CD4-positive, alpha-beta T cell (primary cell): ENCODE measurements around the gene ODC1. TPM values are rescaled to one million over a fixed set of nuclear protein-coding genes. Genes with fewer than 3 reads are reported as not detected.

Experiments used
- ATAC-seq: fragments of 200-7000 bp; cut with Tn5 transposase; one replicate; pipeline ENCODE4 v1.10.0; 2022; ENCODE audit warnings: mild to moderate bottlenecking; ENCODE audit not compliant: poor library complexity
- CTCF ChIA-PET: fragments of 350-600 bp; sonication (Branson Sonifier 250); formaldehyde crosslinking; loops from one replicate; lab custom pipeline; 2021; ENCODE audit warnings: antibody characterized with exemption, inconsistent platforms; lab: Charles Lee
- POLR2A ChIA-PET: fragments of 350-600 bp; sonication (Branson Sonifier 250); formaldehyde crosslinking; loops from one replicate; lab custom pipeline; 2021; ENCODE audit warnings: antibody characterized with exemption, inconsistent platforms; lab: Charles Lee
- DNase-seq, 14 experiments: peaks; one replicate each; pipeline ENCODE4 v3.0.0-alpha.2; 2013 to 2020; ENCODE audit warnings: mixed read lengths in 2 of 14
- H3K27ac ChIP-seq, 2 donors: one replicate each; pipeline versions ENCODE4 v1.5.1 to v1.7.0; 2013; ENCODE audit warnings: low read length in 2 of 2, low read depth in 1 of 2, mild to moderate bottlenecking in 1 of 2
- H3K27me3 ChIP-seq, 2 experiments: 1 replicate in 1 of 2; 2 replicates in 1 of 2; pipeline versions ENCODE4 v1.6.1 to v1.7.0; 2013; ENCODE audit warnings: low read length in 2 of 2, control low read depth in 1 of 2, mild to moderate bottlenecking in 1 of 2, moderate library complexity in 1 of 2; ENCODE audit not compliant: insufficient read depth in 2 of 2, control insufficient read depth in 1 of 2
- H3K36me3 ChIP-seq: one replicate; pipeline ENCODE4 v1.6.1; 2013; ENCODE audit warnings: low read length, control low read depth; ENCODE audit not compliant: insufficient read depth
- H3K4me1 ChIP-seq: one replicate; pipeline ENCODE4 v1.6.1; 2013; ENCODE audit warnings: low read length, control low read depth; ENCODE audit not compliant: insufficient read depth
- H3K4me3 ChIP-seq: one replicate; pipeline ENCODE4 v1.5.1; 2013; ENCODE audit warnings: mild to moderate bottlenecking, low read length, moderate library complexity
- H3K9me3 ChIP-seq, 2 experiments: 1 replicate in 1 of 2; 2 replicates in 1 of 2; pipeline versions ENCODE4 v1.6.1 to v1.7.0; 2013; ENCODE audit warnings: low read length in 2 of 2, mild to moderate bottlenecking in 2 of 2, control low read depth in 1 of 2, moderate library complexity in 1 of 2; ENCODE audit not compliant: control insufficient read depth in 1 of 2, insufficient read depth in 1 of 2
- H3K27ac Mint-ChIP-seq: one replicate; pipeline ENCODE4 v1.8.0; 2020; ENCODE audit warnings: mixed read lengths
- H3K27me3 Mint-ChIP-seq: one replicate; pipeline ENCODE4 v1.8.0; 2021; ENCODE audit warnings: mixed read lengths
- H3K36me3 Mint-ChIP-seq: one replicate; pipeline ENCODE4 v1.8.0; 2021; ENCODE audit warnings: low read depth, mixed read lengths
- H3K4me1 Mint-ChIP-seq: one replicate; pipeline ENCODE4 v1.8.0; 2021; ENCODE audit warnings: low read depth, mixed read lengths
- H3K4me3 Mint-ChIP-seq: one replicate; pipeline ENCODE4 v1.8.0; 2020; ENCODE audit warnings: mild to moderate bottlenecking, mixed read lengths
- H3K9me3 Mint-ChIP-seq: one replicate; pipeline ENCODE4 v1.8.0; 2020; ENCODE audit warnings: mixed read lengths
- CTCF ChIP-seq: fragments of 200-600 bp; IDR thresholded peaks from one replicate; pipeline ENCODE4 v1.8.0; 2022; ENCODE audit warnings: antibody characterized with exemption, mild to moderate bottlenecking
- intact Hi-C, 2 experiments: fragments of 100-400 bp; cut with DNase I in 1 of 2; cut with micrococcal nuclease in 1 of 2; formaldehyde crosslinking; loops; one replicate each; pipeline versions ENCODE4 v1.15.1 to v1.9.0; 2023 to 2025; cut with DNase I, micrococcal nuclease
- total RNA-seq, 174 experiments: library from RNA in 2 of 174; stranded (reverse) in 2 of 174; gene quantifications; one replicate each; pipeline ENCODE4 v1.2.3 and lab custom pipeline; 2021 to 2026

Gene ODC1
- total RNA-seq, 2 experiments from 2014 or later: 162 to 164 TPM

DNA sequence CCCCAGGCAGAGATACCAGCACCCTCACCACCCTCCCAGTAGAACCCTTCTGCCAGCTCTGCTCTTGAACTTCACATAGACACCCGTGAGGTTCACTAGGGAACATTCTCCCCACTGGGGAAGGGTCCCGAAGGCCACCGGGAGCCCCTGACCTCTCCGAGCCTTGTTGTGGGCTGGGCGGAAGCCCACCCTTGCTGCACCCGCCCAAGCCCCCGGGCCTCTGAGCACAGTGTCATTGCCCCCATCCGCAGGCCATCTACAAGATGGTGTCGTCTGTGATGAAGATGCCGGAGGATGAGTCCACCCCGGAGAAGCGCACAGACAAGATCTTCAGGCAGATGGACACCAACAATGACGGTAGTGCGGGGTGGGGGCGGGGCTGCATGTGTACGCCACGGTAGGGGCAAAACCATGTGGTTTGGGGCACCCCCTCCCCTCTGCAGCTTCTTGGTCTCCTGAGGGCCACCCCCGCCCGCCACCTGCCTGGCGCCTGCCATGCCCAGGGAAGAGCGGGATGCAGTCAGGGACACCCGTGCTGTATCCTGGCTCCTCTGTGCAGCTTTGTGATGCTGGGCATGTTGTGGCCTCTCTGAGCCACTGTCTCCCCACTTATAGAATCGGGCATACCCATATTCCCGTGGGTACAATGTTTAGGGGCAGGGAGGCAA, 25.3 kb downstream of the ODC1 start:
- Mint-ChIP-seq H3K36me3 (peaks cover 78% of the 10 kb centered on the region), H3K4me3 (no peak overlapping the region), H3K9me3 (no peaks in the 10 kb centered on the region), H3K27me3 (no peaks in the 10 kb centered on the region), H3K4me1 (no peaks in the 10 kb centered on the region), H3K27ac (no peak overlapping the region)
- Histone ChIP-seq H3K36me3 (peaks cover 76% of the 10 kb centered on the region), H3K4me1 (no peaks in the 10 kb centered on the region), H3K27ac (no peak overlapping the region), H3K27me3 (no peaks in the 10 kb centered on the region), H3K4me3 (no peak overlapping the region), H3K9me3 (no peaks in the 10 kb centered on the region)
- ATAC-seq: no peak
- no peak for DNase-seq
- TF ChIP-seq CTCF: no peak
- ChIA-PET POLR2A (no interaction called here), CTCF (no interaction called here)
- intact Hi-C loops: no loop called here

GRCh38 chr2:10422251-10422650, 25.9 kb downstream of the ODC1 start:
- CTCF ChIA-PET: no interaction called here
- no peak overlapping the region for H3K4me3 Mint-ChIP-seq
- no peak overlapping the region for H3K27ac Mint-ChIP-seq
- no peaks in the 10 kb centered on the region for H3K27me3 Mint-ChIP-seq
- DNase-seq (no peak), ATAC-seq (no peak)
- Histone ChIP-seq H3K36me3 (peaks cover 74% of the 10 kb centered on the region), H3K9me3 (no peaks in the 10 kb centered on the region), H3K4me3 (no peak overlapping the region), H3K4me1 (no peaks in the 10 kb centered on the region), H3K27me3 (no peaks in the 10 kb centered on the region), H3K27ac (no peak overlapping the region)
- intact Hi-C loops: no loop called here
- POLR2A ChIA-PET: no interaction called here
- no peaks in the 10 kb centered on the region for H3K9me3 Mint-ChIP-seq
- TF ChIP-seq CTCF: no peak
- no peaks in the 10 kb centered on the region for H3K4me1 Mint-ChIP-seq
- H3K36me3 Mint-ChIP-seq: peaks cover 76% of the 10 kb centered on the region

DNA sequence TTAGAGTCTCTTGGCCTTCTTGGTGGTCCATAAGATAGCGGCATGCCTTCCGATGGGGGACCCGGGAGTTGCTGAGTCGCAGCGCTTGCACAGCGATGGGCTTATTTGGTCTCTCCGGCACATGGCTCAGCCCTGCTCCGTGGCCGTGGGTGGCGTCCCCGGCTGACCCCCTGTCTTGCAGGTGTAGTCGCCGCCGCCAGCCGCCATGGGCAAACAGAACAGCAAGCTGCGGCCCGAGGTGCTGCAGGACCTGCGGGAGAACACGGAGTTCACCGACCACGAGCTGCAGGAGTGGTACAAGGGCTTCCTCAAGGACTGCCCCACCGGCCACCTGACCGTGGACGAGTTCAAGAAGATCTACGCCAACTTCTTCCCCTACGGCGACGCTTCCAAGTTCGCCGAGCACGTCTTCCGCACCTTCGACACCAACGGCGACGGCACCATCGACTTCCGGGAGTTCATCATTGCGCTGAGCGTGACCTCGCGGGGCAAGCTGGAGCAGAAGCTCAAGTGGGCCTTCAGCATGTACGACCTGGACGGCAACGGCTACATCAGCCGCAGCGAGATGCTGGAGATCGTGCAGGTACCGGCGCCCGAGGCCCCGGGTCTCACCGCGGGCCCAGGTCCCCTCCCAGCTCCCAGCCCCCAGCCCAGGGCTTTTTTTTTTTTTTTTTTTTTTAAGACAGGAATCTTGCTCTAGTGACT, 28.4 kb downstream of the ODC1 start:
- intact Hi-C loops: no loop called here
- Histone ChIP-seq H3K27me3 (no peaks in the 10 kb centered on the region), H3K9me3 (no peaks in the 10 kb centered on the region), H3K4me3 (no peak overlapping the region), H3K27ac (no peak overlapping the region), H3K4me1 (peaks cover 7% of the 10 kb centered on the region), H3K36me3 (peaks cover 54% of the 10 kb centered on the region)
- no peak for TF ChIP-seq CTCF
- H3K4me3 Mint-ChIP-seq: no peak overlapping the region
- no peaks in the 10 kb centered on the region for H3K27me3 Mint-ChIP-seq
- no peak overlapping the region for H3K27ac Mint-ChIP-seq
- DNase-seq (no peak), ATAC-seq (no peak)
- no peaks in the 10 kb centered on the region for H3K4me1 Mint-ChIP-seq
- POLR2A ChIA-PET: no interaction called here
- H3K36me3 Mint-ChIP-seq: peaks cover 62% of the 10 kb centered on the region
- CTCF ChIA-PET: no interaction called here
- no peaks in the 10 kb centered on the region for H3K9me3 Mint-ChIP-seq
